RKO (cell line): Measurements from ENCODE around the gene OTOF.

Experiments
- DNase-seq: peaks from one replicate; pipeline ENCODE4 v3.0.0-alpha.2; 2016; ENCODE audit warnings: low spot score

The OTOF gene

GRCh38 chr2:26477911-26478253, at the start of gene OTOF:
Gene OTOF (minus strand): TSS chr2:26478124.
- DNase-seq, result no peak

- DNase-seq, result no peak
Observed at GRCh38 chr2:26526589-26526988, 48.7 kb upstream of the OTOF start.

GRCh38 chr2:26526105-26526504, 48.2 kb upstream of the OTOF start:
- no peak for DNase-seq

- no peak for DNase-seq
Observed at GRCh38 chr2:26523750-26524149, 45.8 kb upstream of the OTOF start.

- no peak for DNase-seq
Observed at GRCh38 chr2:26522751-26523171, 44.8 kb upstream of the OTOF start.

- DNase-seq, result no peak
Observed at GRCh38 chr2:26522325-26522724, 44.4 kb upstream of the OTOF start.

GRCh38 chr2:26521913-26522180, 43.9 kb upstream of the OTOF start:
- DNase-seq, result no peak

- peak; percentile 40 for DNase-seq
Observed at GRCh38 chr2:26521054-26521912, 43.4 kb upstream of the OTOF start.

- no peak for DNase-seq
Observed at GRCh38 chr2:26520148-26520449, 42.2 kb upstream of the OTOF start.

- no peak for DNase-seq
Observed at GRCh38 chr2:26519396-26520147, 41.6 kb upstream of the OTOF start.

GRCh38 chr2:26516781-26517180, 38.9 kb upstream of the OTOF start:
- no peak for DNase-seq

GRCh38 chr2:26516246-26516645, 38.3 kb upstream of the OTOF start:
- no peak for DNase-seq

- DNase-seq, result no peak
Observed at GRCh38 chr2:26515771-26516170, 37.8 kb upstream of the OTOF start.

- DNase-seq, result no peak
Observed at GRCh38 chr2:26514045-26514444, 36.1 kb upstream of the OTOF start.

GRCh38 chr2:26513261-26513660, 35.3 kb upstream of the OTOF start:
- no peak for DNase-seq

- DNase-seq, result no peak
Observed at GRCh38 chr2:26511466-26511865, 33.5 kb upstream of the OTOF start.

- DNase-seq, result no peak
Observed at GRCh38 chr2:26510344-26510973, 32.5 kb upstream of the OTOF start.

- no peak for DNase-seq
Observed at GRCh38 chr2:26509141-26509540, 31.2 kb upstream of the OTOF start.

- DNase-seq, result no peak
Observed at GRCh38 chr2:26507932-26508331, 30.0 kb upstream of the OTOF start.

GRCh38 chr2:26507088-26507487, 29.2 kb upstream of the OTOF start:
- DNase-seq, result no peak

GRCh38 chr2:26506279-26506678, 28.4 kb upstream of the OTOF start:
- DNase-seq, result no peak

GRCh38 chr2:26504002-26504401, 26.1 kb upstream of the OTOF start:
- DNase-seq, result no peak

GRCh38 chr2:26503231-26503880, 25.4 kb upstream of the OTOF start:
- DNase-seq, result peak; percentile 49
